ENCODE results near the gene FUNDC2. TPM values are rescaled to one million over a fixed set of nuclear protein-coding genes. Genes with fewer than 3 reads are reported as not detected.

FUNDC2 gene
- total and polyA plus RNA-seq, 10 donors = 29.3 to 113 (median 54.3) TPM

- 68 to 89% (median 80%) methylated on average over 5 of the region's 5 CpGs for WGBS, 5 donors
- intact Hi-C loops (cut with DNase I; ENCODE audit: low total_unique reads) = no loop called here
- Histone ChIP-seq H3K36me3 (peaks cover 0 to 28% (median 2%) of the 10 kb centered on the region in 6 donors), H3K27ac (no peak overlapping the region), H3K27me3 (replicated peaks in 1 of 7) (no peaks in the 10 kb centered on the region), H3K9me3 (no peaks in the 10 kb centered on the region), H3K4me1 (peaks cover 0 to 6% (median 0%) of the 10 kb centered on the region in 6 donors), H3K4me3 (no peak overlapping the region)
- no peak for TF ChIP-seq CTCF (IDR thresholded peaks at IDR 0.05 in 8 of 11, conservative IDR thresholded peaks at IDR 0.05 in 3 of 11)
- TF ChIP-seq POLR2A (IDR thresholded peaks at IDR 0.05) = no peak
- no peak for TF ChIP-seq POLR2AphosphoS5 (IDR thresholded peaks at IDR 0.05)
- no peak for DNase-seq
Observed at GRCh38 chrX:155046811-155047528, 20.3 kb downstream of the FUNDC2 start.

DNA sequence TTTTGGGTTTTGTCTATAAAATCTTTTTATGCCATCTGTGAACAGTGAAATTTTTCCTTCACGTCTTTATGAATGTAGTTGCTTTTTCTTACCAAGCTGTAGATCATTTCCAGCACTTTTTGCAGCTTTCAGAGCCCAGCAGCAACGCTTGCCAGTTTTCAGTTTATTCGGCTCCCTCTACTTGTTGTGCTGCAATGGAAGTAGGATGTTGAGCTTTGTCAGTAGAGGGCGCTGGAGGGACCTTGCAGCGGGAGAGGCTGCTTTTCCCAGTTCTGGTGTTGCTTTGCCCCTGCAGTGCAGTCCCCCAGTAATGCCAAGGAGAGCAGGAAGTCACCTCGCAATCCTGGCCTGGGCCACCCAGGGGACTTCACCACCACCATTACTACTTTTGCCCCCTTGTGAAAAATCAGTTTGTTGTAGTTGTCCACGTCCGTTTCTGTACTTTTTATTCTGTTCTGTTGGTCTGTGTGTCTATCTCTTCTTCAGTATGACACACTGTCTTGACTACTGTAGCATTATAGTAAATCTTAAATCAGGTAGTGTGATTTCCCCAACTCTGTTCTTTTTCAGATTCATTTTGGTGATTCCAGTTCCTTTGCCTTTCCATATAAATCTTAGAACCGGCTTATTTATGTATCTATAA, 22.5 kb downstream of the FUNDC2 start:
- WGBS, 5 donors = 40 to 54% (median 47%) methylated on average over 9 of the region's 9 CpGs
- Histone ChIP-seq H3K4me1 (peaks cover 0 to 6% (median 0%) of the 10 kb centered on the region in 6 donors), H3K4me3 (no peak overlapping the region), H3K9me3 (no peaks in the 10 kb centered on the region), H3K36me3 (peaks cover 0 to 43% (median 2%) of the 10 kb centered on the region in 6 donors), H3K27me3 (replicated peaks in 1 of 7) (no peaks in the 10 kb centered on the region), H3K27ac (no peak overlapping the region)
- intact Hi-C loops (cut with DNase I; ENCODE audit: low total_unique reads) = no loop called here
- DNase-seq = peak; percentile 77
- TF ChIP-seq POLR2AphosphoS5 (IDR thresholded peaks at IDR 0.05) = no peak
- peak in 9 of 11 experiments; percentile 14 to 64 (median 52) for TF ChIP-seq CTCF (IDR thresholded peaks at IDR 0.05 in 8 of 11, conservative IDR thresholded peaks at IDR 0.05 in 3 of 11)
- no peak for TF ChIP-seq POLR2A (IDR thresholded peaks at IDR 0.05)

DNA sequence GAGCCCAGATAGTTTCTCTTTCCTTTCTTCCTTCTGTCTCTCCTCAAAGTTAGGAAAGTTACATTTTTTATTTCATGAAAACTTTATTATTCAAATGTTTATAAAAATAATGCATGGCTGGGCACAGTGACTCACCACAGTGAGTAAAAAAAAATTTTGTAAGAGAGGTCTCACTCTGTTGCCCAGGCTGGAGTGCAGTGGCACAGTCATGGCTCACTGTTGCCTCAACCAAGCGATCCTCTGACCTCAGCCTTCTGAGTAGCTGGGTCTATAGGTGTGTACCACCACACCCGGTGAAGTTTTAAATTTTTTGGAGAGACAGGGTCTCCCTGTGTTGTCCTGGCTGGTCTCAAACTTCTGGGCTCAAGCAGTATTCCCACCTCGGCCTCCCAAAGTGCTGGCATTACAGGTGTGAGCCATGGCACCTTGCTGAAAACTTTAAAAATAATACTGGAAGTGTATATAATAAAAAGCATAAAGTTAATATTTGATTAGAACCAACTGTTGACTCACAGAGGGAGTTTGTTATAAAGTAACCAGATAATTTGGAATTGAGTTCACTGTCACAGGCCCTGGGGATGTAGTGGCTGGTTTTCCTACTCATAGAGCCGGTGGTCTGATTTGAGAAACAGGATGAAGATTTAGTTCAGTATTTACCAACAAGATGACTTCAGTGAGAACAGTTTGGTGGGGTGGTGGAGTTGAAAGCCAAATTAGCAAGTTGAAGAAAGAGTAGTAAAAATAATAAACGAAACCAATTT, 26.3 kb downstream of the FUNDC2 start:
- H3K4me1 ChIP-seq = peaks cover 0 to 21% (median 8%) of the 10 kb centered on the region in 6 donors
- intact Hi-C loops (cut with DNase I; ENCODE audit: low total_unique reads) = no loop called here
- H3K27ac ChIP-seq = no peak overlapping the region
- no peak for DNase-seq
- no peaks in the 10 kb centered on the region for H3K9me3 ChIP-seq
- peaks cover 0 to 37% (median 0%) of the 10 kb centered on the region in 6 donors for H3K36me3 ChIP-seq
- WGBS, 5 donors = 70 to 91% (median 88%) methylated on average over 5 of the region's 5 CpGs
- H3K4me3 ChIP-seq = no peak overlapping the region
- no peaks in the 10 kb centered on the region for H3K27me3 ChIP-seq (replicated peaks in 1 of 7)
- TF ChIP-seq POLR2A (IDR thresholded peaks at IDR 0.05) (no peak), CTCF (IDR thresholded peaks at IDR 0.05 in 8 of 11, conservative IDR thresholded peaks at IDR 0.05 in 3 of 11) (no peak), POLR2AphosphoS5 (IDR thresholded peaks at IDR 0.05) (no peak)

All from spleen (tissue), 11 donors.